DMS114 treated with DMSO at 0.1 percent for 48 hours (cell line): ENCODE results near the gene PAK6.

ENCODE experiments used
- DNase-seq: peaks from one replicate; lab custom pipeline; 2025; ENCODE audit not compliant: unreplicated experiment; lab: John Stamatoyannopoulos, UW

The PAK6 gene

GRCh38 chr15:40241269-40242212, 2.7 kb downstream of the PAK6 start:
- DNase-seq: no peak

- no peak for DNase-seq
Observed at GRCh38 chr15:40242213-40242599, 3.3 kb downstream of the PAK6 start.

DNA sequence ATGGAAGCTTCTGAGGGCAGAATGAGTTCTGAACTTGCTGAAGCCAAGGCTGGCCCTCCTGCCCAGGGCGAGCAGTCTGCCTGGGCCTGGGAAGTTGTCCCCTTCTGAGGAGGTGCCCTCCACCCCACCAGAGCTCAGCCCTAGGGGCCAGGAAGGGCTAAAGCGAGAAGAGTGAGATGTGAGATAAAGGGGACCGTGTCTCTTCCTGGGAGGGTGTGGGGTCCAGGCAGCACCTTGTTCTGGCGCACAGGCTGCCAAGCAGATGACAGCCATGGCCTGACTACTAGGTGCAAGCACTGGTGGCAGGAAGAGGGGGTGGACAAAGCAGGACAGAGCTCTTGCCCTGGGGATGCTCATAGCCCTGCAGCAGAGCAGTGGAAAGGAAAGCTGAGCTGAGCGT, 3.7 kb downstream of the PAK6 start:
- no peak for DNase-seq

DNA sequence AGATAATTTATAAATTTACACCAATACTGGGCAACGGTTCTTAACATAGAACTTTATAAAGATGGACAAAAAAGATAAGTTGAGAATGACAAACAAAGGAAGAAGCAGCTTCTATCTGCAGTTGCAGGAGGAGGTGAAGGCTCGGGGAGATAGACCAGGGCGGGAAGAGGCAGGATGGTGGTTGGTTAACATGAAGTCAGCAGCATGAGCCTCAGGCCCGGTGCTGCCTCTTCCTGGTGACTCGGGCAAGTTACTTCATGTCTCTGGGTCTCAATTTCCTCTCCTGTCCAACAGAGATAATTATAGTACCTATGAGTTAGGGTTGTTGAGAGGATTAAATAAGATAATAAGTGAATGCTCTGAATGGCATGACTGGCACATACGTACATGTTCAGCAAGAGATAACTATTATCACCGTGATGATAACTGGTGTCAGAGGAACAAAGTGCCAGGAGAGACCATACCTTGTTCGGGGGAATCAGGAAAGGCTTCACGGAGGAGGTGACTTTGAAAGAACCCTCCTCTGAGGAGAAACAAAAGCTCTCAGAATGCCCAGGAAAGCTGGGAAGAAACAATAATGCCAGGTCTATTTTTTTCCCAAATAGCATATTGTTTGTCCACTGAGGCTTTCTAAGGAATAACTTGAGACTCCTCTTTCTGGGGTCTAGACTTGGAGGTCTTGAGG, 4.4 kb downstream of the PAK6 start:
- no peak for DNase-seq

- DNase-seq: no peak
Observed at GRCh38 chr15:40244961-40245523, 6.2 kb downstream of the PAK6 start.

GRCh38 chr15:40245666-40246450, 7.0 kb downstream of the PAK6 start:
- no peak for DNase-seq

DNA sequence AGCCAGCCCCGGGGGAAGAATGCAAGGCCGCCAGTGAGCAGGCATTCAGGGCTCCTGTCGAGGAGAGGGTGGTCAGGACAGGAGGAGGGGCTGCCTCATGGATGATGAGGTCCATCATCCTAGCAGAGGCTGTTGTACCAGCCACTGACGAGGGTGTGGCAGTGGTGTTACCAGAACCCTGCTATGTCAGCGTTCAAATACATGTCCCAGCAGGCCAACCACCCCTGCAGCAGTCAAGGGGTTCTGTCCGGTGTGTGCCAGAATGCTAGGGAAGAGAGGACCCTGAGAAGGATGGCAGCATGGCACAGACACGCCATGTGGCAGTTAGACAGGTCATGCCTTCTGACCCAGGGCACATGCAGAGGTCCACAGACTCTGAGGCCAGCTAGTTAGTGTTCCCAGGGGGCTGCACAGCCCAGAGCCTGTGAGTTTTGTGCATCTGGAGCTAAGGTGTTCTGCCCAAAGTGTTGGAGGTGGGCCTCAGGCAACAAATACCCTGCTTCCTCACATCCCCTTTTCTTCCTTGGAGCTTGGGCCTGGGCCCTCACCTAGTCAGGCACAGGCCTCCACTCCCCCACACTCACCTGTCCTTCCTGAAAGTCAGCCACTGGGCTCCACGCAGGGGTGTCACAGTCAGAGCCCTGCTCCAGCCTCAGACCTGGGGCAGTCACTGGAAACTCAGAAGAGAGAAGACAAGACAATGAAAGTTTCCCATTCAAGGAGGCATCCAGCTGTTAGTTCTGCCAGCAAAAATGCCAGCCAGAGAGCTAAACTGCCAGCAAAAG, 7.8 kb downstream of the PAK6 start:
- DNase-seq: no peak

GRCh38 chr15:40247406-40247971, 8.6 kb downstream of the PAK6 start:
- DNase-seq: no peak

GRCh38 chr15:40248006-40248783, 9.3 kb downstream of the PAK6 start:
- DNase-seq: no peak

DNA sequence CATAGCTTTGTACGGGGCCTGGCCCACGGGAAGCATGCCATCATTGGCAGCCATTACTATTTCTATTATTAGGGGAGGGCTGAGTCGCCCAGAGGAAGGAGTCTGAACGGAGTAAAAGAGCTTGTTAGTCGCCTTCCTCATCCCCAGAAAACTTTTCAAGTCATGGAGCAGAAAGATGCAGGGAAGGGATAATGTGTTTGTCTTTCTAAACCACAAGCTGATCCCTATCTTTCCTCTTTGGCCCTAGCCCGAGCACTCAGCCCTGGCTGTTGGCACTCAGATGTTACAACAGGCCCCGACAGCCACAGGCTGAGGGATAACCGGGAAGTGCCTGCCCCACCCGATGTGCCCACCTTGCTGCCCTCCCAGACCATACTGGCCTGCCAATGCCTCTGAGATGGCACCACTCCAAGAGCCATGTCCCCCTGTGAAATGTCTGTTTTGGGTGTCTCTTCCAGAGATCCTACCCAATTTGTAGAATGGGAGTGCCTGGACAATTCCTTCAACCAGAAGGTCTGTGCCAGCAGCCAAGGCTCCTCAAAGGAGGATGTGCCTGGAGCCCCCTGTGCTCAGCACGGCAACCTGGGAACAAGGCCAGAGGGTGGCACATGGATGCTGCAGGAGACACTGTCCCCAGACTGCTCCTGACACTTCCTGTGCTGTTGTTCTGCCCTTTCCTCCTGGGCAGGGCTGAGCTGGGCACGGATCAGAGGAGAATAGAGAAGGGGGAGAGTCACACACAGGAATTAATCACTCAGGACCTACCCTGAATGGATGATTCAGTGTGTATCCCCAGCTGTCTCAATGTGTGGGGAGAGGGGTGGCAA, 10.8 kb downstream of the PAK6 start:
- no peak for DNase-seq

- DNase-seq: no peak
Observed at GRCh38 chr15:40250304-40250656, 11.4 kb downstream of the PAK6 start.

DNA sequence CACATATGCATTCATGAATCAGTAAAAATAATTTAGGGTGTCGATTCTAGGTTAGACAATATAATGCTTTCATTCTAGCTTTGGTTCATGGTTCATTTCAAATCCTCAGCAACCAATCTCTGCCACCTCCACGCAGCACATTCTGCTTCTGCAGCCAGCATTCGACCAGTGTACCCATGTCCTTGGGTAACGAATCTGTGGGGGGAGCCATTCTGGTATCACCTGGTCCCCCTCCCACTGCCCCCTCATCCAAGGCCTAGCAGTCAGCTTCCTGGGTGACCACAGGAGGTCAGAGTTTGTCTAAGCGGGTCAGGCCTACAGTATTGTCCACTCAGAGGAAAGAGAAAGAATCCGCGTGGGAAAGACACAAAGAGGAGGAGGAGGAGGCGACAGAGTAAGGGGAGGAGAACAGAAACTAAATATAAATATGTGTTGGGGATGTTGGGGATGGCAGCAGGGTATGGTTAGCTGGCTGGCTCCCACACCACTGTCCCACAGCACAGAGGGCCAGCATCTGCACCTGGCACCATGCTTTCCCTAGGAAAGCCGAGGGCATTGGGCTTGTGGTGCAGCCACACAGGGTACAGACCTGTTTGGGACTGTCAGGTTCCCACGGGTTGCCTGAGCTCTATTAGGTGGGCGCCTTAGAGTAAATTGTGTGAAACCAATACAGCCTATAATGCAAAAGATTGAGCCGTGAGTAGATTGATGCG, 12.1 kb downstream of the PAK6 start:
- DNase-seq: no peak

- DNase-seq: no peak
Observed at GRCh38 chr15:40251486-40252140, 12.8 kb downstream of the PAK6 start.

GRCh38 chr15:40252141-40252437, 13.2 kb downstream of the PAK6 start:
- DNase-seq: no peak

- no peak for DNase-seq
Observed at GRCh38 chr15:40252438-40253166, 13.7 kb downstream of the PAK6 start.

DNA sequence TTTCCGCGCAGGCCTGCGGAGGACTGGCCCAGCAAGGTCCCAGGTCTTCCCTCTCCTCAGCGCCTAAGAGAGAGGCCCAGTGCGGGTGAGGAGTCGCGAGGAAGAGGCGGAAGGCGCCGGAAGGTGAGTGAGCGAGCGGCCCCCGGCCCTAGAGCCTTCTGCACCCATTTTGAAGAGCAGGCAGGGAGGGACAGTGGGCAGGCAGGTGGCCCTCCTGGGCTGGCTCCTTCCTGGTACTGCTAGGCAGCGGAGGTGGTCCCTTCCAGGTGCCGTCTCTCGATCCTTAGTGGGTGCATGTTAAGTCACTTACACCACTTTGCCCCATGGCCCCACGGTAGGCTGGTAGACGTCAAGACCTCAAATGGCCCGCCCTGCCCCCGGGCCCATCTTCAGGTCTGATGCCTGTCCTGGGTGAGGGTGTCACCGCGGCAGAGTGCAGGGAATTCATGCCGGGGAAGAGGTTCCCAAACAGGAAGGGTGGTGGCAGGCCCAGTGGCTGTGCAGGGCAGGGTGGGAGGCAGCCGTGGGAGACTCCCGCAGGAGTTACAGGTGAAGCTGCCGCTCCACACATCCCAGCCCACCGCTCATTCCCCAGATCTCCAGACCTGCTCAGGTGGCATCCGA, 14.4 kb downstream of the PAK6 start:
- no peak for DNase-seq

GRCh38 chr15:40254452-40254851, 15.6 kb downstream of the PAK6 start:
- DNase-seq: no peak
